HG03097 (cell line): Measurements from ENCODE around the gene MCC.

Experiments
- ATAC-seq: cut with Tn5 transposase; IDR thresholded peaks from one replicate; pipeline ENCODE4 v1.9.1; 2021; ENCODE audit not compliant: unreplicated experiment, low FRiP score

Gene MCC

GRCh38 chr5:113125371-113125770 is 362.9 kb downstream of the MCC start:
- ATAC-seq: no peak

GRCh38 chr5:113124914-113125313 is 363.3 kb downstream of the MCC start:
- ATAC-seq: no peak

- no peak for ATAC-seq
Observed at GRCh38 chr5:113124265-113124664, 364.0 kb downstream of the MCC start.

- ATAC-seq: no peak
Observed at GRCh38 chr5:113123618-113124017, 364.6 kb downstream of the MCC start.

GRCh38 chr5:113122053-113122452 is 366.2 kb downstream of the MCC start:
- ATAC-seq: no peak

GRCh38 chr5:113119246-113119924 is 368.9 kb downstream of the MCC start:
- no peak for ATAC-seq

GRCh38 chr5:113118765-113119164 is 369.5 kb downstream of the MCC start:
- ATAC-seq: no peak

GRCh38 chr5:113118298-113118697 is 370.0 kb downstream of the MCC start:
- ATAC-seq: no peak

GRCh38 chr5:113117543-113118115 is 370.6 kb downstream of the MCC start:
- ATAC-seq: no peak

GRCh38 chr5:113115956-113116355 is 372.3 kb downstream of the MCC start:
- no peak for ATAC-seq

- ATAC-seq: peak; percentile 53
Observed at GRCh38 chr5:113115061-113115460, 373.2 kb downstream of the MCC start.

GRCh38 chr5:113114559-113114958 is 373.7 kb downstream of the MCC start:
- ATAC-seq: no peak

- ATAC-seq: no peak
Observed at GRCh38 chr5:113112435-113112834, 375.8 kb downstream of the MCC start.

- ATAC-seq: no peak
Observed at GRCh38 chr5:113110117-113110516, 378.1 kb downstream of the MCC start.

- no peak for ATAC-seq
Observed at GRCh38 chr5:113109344-113109743, 378.9 kb downstream of the MCC start.

GRCh38 chr5:113108485-113108884 is 379.8 kb downstream of the MCC start:
- ATAC-seq: no peak

GRCh38 chr5:113106821-113107220 is 381.4 kb downstream of the MCC start:
- ATAC-seq: no peak

GRCh38 chr5:113105693-113106280 is 382.5 kb downstream of the MCC start:
- ATAC-seq: no peak

- ATAC-seq: no peak
Observed at GRCh38 chr5:113103330-113103729, 384.9 kb downstream of the MCC start.

GRCh38 chr5:113102121-113102531 is 386.1 kb downstream of the MCC start:
- no peak for ATAC-seq

GRCh38 chr5:113100981-113101380 is 387.3 kb downstream of the MCC start:
- no peak for ATAC-seq

GRCh38 chr5:113099822-113100221 is 388.4 kb downstream of the MCC start:
- no peak for ATAC-seq
